ENCODE results near the gene EXOSC9. TPM values are rescaled to one million over a fixed set of nuclear protein-coding genes. Genes with fewer than 3 reads are reported as not detected.

EXOSC9 gene
- total RNA-seq, 3 donors from 2014 or later: 23.4 to 27.2 (median 25.2) TPM

DNA sequence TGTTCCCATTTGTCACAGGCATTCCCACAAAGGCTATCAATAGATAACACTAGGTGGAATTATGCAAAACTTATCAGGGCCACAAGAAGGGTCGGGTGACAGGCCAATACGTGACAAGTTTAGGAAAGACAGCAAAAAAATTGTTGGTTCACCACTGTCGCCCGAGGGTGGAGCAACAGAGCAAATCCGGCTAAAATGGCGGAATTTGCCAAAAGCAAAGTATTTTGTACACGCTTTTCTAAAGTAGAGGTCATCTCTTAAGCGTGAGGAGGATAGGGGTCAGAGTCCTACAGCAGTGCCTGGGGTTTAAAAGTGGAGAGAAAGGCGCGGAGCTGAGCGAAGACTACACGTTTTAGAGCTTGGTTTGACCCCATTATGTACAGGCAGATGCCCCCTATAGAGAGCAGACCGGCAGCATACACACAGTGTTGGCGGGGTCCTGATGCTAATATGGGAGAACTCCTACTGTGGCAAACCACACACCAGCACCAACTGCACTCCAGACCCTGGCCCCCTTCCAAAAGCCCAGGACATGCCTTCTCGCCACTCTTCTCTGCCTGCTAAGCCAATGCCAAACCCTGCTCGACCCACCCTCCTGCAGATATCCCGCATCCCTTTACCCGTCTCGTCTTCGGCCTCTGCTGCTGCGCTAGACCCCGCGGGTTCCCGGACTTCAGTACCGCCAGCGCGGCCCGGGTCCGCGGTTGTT, 21.8 kb downstream of the EXOSC9 start:
- no peaks in the 10 kb centered on the region for H3K27me3 ChIP-seq
- DNase-seq (ENCODE audit: low spot score in 2 of 2): no peak
- H3K9me3 ChIP-seq: no peaks in the 10 kb centered on the region
- no peaks in the 10 kb centered on the region for H3K36me3 ChIP-seq
- TF ChIP-seq POLR2A (IDR thresholded peaks at IDR 0.05) (no peak), POLR2AphosphoS5 (IDR thresholded peaks at IDR 0.05) (no peak)
- TF ChIP-seq, protein P1, sequence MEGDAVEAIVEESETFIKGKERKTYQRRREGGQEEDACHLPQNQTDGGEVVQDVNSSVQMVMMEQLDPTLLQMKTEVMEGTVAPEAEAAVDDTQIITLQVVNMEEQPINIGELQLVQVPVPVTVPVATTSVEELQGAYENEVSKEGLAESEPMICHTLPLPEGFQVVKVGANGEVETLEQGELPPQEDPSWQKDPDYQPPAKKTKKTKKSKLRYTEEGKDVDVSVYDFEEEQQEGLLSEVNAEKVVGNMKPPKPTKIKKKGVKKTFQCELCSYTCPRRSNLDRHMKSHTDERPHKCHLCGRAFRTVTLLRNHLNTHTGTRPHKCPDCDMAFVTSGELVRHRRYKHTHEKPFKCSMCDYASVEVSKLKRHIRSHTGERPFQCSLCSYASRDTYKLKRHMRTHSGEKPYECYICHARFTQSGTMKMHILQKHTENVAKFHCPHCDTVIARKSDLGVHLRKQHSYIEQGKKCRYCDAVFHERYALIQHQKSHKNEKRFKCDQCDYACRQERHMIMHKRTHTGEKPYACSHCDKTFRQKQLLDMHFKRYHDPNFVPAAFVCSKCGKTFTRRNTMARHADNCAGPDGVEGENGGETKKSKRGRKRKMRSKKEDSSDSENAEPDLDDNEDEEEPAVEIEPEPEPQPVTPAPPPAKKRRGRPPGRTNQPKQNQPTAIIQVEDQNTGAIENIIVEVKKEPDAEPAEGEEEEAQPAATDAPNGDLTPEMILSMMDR (IDR thresholded peaks at IDR 0.05): no peak
- peak overlapping the region; percentile 56 to 77 (median 61) for H3K4me3 ChIP-seq
- peaks cover 0 to 5% of the 10 kb centered on the region in 2 donors for H3K4me1 ChIP-seq
- no peak overlapping the region for H3K27ac ChIP-seq
- intact Hi-C loops (cut with DNase I; ENCODE audit: low total_unique reads): no loop called here

DNA sequence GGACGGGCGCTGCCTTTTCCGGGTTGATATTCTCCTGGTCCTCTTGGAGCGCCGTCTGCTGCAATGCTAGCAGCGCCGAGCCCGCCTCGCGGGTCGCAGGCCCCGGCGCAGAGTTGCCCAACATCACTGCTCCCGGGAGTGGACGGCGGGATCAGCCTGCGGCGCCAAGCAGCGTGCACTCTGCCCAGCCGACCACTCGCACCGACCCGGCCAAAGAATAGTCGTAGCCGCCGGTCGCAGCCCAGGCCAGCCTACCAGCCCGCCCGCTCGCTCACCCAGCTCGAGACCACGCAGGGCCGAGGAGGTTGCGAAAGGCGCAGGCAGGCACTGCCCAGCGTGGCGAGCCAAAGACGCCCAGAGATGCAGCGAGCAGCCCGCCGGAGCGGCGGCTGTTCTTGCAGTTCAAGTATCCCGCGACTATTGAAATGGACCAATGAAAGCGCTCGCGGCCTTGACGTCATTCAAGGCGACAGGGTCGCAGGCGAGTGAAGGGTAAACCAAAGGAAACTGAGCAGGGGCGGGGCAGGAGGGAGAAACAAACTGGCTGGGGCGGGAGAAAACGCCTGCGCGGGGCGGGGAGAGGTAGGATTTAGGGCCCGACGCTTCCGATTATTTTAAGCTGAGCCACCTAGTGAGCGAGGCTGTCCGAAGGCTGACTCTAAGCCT, 22.5 kb downstream of the EXOSC9 start, which contains the start of gene CCNA2:
TSS of gene CCNA2 (minus strand) at position 379 of the 666 bp plus-strand sequence. CDS start at position 124, 255 bp downstream.
- Histone ChIP-seq H3K27ac (peak within 1 kb of the TSS; percentile 78 to 82), H3K36me3 (no peaks in the 10 kb centered on the region), H3K4me3 (peak within 1 kb of the TSS; percentile 56 to 77 (median 61)), H3K9me3 (no peaks in the 10 kb centered on the region), H3K4me1 (peaks cover 0 to 5% of the 10 kb centered on the region in 2 donors), H3K27me3 (no peaks in the 10 kb centered on the region)
- peak; percentile 94 to 95 for DNase-seq (ENCODE audit: low spot score in 2 of 2)
- intact Hi-C loops (cut with DNase I; ENCODE audit: low total_unique reads): no loop called here
- TF ChIP-seq POLR2AphosphoS5 (IDR thresholded peaks at IDR 0.05) (peak; percentile 57 to 73 (median 66)), POLR2A (IDR thresholded peaks at IDR 0.05) (no peak)
- TF ChIP-seq, protein P1 (IDR thresholded peaks at IDR 0.05): no peak

DNA sequence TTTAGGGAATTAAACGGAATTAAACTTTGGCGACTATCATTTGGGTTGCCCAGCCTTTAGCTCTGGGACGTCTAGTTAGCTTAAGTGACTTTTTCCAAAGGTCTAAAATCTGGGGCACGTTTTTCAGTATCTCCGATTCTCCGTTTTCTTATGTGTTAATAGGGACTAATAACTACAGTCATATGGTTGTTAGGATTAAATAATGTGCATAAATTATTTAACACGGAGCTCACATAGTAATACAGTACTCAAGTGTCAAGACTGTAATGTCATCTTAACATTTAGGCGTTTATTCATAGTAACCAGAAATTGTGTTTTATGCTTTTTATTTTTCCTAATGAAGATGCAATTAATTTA, 23.0 kb downstream of the EXOSC9 start:
- intact Hi-C loops (cut with DNase I; ENCODE audit: low total_unique reads): no loop called here
- Histone ChIP-seq H3K4me3 (peak overlapping the region; percentile 56 to 77 (median 61)), H3K27me3 (no peaks in the 10 kb centered on the region), H3K27ac (peak overlapping the region; percentile 78 to 82), H3K9me3 (no peaks in the 10 kb centered on the region), H3K36me3 (no peaks in the 10 kb centered on the region), H3K4me1 (peaks cover 0 to 5% of the 10 kb centered on the region in 2 donors)
- TF ChIP-seq, protein P1 (IDR thresholded peaks at IDR 0.05): no peak
- DNase-seq (ENCODE audit: low spot score in 2 of 2): no peak

DNA sequence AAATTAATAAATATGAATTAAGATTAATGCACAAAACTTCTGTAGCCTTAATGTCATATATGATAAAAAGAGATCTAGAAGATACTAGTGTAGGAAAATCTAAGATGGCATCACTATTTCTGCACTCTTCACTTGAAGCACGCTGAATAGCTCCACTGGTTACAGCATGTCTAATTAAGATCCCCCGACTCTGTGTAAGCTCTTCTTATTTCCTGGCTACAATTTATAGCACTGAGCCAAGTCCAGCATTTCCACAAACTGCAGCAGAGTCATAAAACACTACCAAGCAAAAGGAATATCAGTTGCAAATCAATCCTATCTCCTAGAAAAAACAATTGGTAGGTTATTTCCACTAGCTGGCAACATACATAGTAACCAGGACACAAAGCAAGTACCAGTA, 23.8 kb downstream of the EXOSC9 start:
- intact Hi-C loops (cut with DNase I; ENCODE audit: low total_unique reads): no loop called here
- Histone ChIP-seq H3K4me3 (no peak overlapping the region), H3K27me3 (no peaks in the 10 kb centered on the region), H3K9me3 (no peaks in the 10 kb centered on the region), H3K27ac (no peak overlapping the region), H3K36me3 (no peaks in the 10 kb centered on the region), H3K4me1 (peaks cover 0 to 5% of the 10 kb centered on the region in 2 donors)
- no peak for DNase-seq (ENCODE audit: low spot score in 2 of 2)
- TF ChIP-seq POLR2AphosphoS5 (IDR thresholded peaks at IDR 0.05) (no peak), POLR2A (IDR thresholded peaks at IDR 0.05) (no peak)
- TF ChIP-seq, protein P1 (IDR thresholded peaks at IDR 0.05): no peak

DNA sequence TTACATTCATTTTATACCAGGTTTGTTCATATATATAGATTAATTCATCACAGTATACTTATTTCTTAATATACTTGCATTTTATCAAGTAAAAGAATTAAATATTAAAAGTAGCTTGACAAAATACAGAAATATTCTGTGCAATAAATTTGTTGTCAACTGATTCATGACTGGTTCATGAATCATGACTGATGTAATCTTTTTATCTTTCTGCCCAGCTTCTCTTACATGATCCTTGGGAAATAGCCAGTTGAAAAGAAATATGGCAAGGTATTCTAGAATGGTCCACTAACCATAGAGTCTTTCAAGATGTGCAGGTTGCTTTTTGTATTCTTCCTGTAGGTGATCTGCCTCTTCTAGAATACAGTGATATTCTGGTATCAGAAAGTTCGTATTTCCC, 26.7 kb downstream of the EXOSC9 start:
- no peak for DNase-seq (ENCODE audit: low spot score in 2 of 2)
- H3K27ac ChIP-seq: no peak overlapping the region
- no peaks in the 10 kb centered on the region for H3K9me3 ChIP-seq
- H3K4me1 ChIP-seq: peaks cover 0 to 5% of the 10 kb centered on the region in 2 donors
- intact Hi-C loops (cut with DNase I; ENCODE audit: low total_unique reads): no loop called here
- H3K36me3 ChIP-seq: no peaks in the 10 kb centered on the region
- no peaks in the 10 kb centered on the region for H3K27me3 ChIP-seq
- H3K4me3 ChIP-seq: no peak overlapping the region
- TF ChIP-seq, protein P1 (IDR thresholded peaks at IDR 0.05): no peak
- TF ChIP-seq POLR2AphosphoS5 (IDR thresholded peaks at IDR 0.05) (no peak), POLR2A (IDR thresholded peaks at IDR 0.05) (no peak)

Data from breast epithelium (tissue), 4 donors.